BLaER1 treated with 17β-estradiol and CSF1 and Interleukin-3, amounts not matched to agents 10 nM and 100 nM (cell line): ENCODE results near the gene GDF9.

ENCODE experiments used
- H3K27ac ChIP-seq, 11 experiments: shearing (Covaris generic); formaldehyde crosslinking; 2 replicates each; pipeline ENCODE4 v1.8.1; 2022
- H3K27me3 ChIP-seq, 11 experiments: shearing (Covaris generic); formaldehyde crosslinking; 2 replicates each; pipeline ENCODE4 v1.8.1; 2022
- H3K36me3 ChIP-seq, 11 experiments: shearing (Covaris generic); formaldehyde crosslinking; 2 replicates each; pipeline ENCODE4 v1.8.1; 2022
- H3K4me1 ChIP-seq, 10 experiments: shearing (Covaris generic); formaldehyde crosslinking; 2 replicates each; pipeline ENCODE4 v1.8.1; 2022
- H3K4me2 ChIP-seq, 11 experiments: shearing (Covaris generic); formaldehyde crosslinking; 2 replicates each; pipeline ENCODE4 v1.8.1; 2022
- H3K4me3 ChIP-seq, 10 experiments: shearing (Covaris generic); formaldehyde crosslinking; 2 replicates each; pipeline ENCODE4 v1.8.1; 2022
- H3K9ac ChIP-seq, 11 experiments: shearing (Covaris generic); formaldehyde crosslinking; 2 replicates each; pipeline ENCODE4 v1.8.1; 2022
- H3K9me3 ChIP-seq, 11 experiments: shearing (Covaris generic); formaldehyde crosslinking; replicated peaks in 1 of 11; 2 replicates each; pipeline ENCODE4 v1.8.1; 2022
- H4K20me1 ChIP-seq, 11 experiments: shearing (Covaris generic); formaldehyde crosslinking; 2 replicates each; pipeline ENCODE4 v1.8.1; 2022
- Cebpa-rat ChIP-seq, 11 experiments: shearing (Covaris generic); IDR thresholded peaks; 2 replicates each; pipeline ENCODE4 v1.8.1; 2022

The GDF9 gene

DNA sequence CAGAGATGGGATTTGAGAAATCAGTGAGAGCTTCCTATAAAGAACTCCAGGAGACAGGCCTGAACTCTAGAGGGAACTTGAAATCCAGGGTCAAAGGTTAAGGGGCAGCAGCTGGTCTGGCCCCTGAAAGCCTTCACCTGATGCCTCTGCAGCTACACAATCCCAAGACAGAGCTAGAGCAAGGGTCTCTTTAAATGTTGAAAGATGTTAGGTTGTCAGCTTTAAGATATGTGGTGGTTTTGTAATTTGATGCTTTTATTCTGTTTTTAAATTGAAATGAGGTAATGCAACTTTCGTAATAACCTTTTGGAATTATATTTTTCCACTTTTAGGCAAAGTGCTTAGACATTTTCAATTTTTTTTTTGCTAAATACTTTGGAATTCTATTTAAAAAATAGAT is 50.8 kb downstream of the GDF9 start:
- Histone ChIP-seq H3K27ac (no peak overlapping the region), H4K20me1 (peaks cover 0 to 19% (median 0%) of the 10 kb centered on the region in 11 experiments; a peak in 6 of 22 replicates), H3K4me3 (no peak overlapping the region), H3K36me3 (no peaks in the 10 kb centered on the region), H3K4me1 (peaks cover 8 to 22% (median 16%) of the 10 kb centered on the region in 10 experiments; a peak in 19 of 20 replicates), H3K27me3 (peaks cover 63 to 100% (median 88%) of the 10 kb centered on the region in 11 experiments), H3K4me2 (no peak overlapping the region), H3K9me3 (peaks cover 0 to 13% (median 11%) of the 10 kb centered on the region in 11 experiments; a peak in 18 of 22 replicates), H3K9ac (no peak overlapping the region)
- TF ChIP-seq Cebpa-rat (IDR thresholded peaks at IDR 0.05) = no peak

DNA sequence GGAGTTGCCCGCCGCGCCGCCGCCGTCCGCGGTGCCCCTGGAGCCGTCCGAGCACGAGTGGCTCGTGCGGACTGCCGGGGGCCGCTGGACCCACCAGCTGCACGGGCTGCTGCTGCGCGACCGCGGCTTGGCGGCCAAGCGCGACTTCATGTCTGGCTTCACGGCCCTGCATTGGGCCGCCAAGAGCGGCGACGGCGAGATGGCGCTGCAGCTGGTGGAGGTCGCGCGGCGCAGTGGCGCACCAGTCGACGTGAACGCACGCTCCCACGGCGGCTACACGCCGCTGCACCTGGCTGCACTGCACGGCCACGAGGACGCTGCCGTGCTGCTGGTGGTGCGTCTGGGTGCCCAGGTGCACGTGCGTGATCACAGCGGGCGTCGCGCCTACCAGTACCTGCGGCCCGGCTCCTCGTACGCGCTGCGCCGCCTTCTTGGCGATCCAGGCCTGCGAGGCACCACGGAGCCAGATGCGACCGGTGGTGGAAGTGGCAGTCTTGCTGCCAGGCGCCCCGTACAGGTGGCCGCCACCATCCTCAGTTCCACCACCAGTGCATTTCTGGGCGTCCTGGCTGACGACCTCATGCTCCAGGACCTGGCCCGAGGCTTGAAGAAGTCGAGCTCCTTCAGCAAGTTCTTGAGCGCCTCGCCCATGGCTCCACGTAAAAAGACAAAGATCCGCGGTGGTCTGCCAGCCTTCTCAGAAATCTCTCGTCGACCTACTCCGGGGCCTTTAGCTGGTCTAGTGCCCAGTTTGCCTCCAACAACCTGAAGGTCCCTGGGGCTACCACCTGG is 51.6 kb downstream of the GDF9 start:
- Histone ChIP-seq H3K4me2 (no peak overlapping the region), H3K27me3 (peaks cover 60 to 95% (median 80%) of the 10 kb centered on the region in 11 experiments), H3K36me3 (no peaks in the 10 kb centered on the region), H3K4me3 (0 out of 20 replicates have a peak overlapping the region, but pooled peaks of 1 of the 10 experiments have one; percentile 62), H3K4me1 (peaks cover 8 to 21% (median 15%) of the 10 kb centered on the region in 10 experiments; a peak in 19 of 20 replicates), H3K9me3 (peaks cover 0 to 13% (median 11%) of the 10 kb centered on the region in 11 experiments; a peak in 18 of 22 replicates), H4K20me1 (peaks cover 0 to 19% (median 0%) of the 10 kb centered on the region in 11 experiments; a peak in 6 of 22 replicates), H3K27ac (no peak overlapping the region), H3K9ac (no peak overlapping the region)
- no peak for TF ChIP-seq Cebpa-rat (IDR thresholded peaks at IDR 0.05)

DNA sequence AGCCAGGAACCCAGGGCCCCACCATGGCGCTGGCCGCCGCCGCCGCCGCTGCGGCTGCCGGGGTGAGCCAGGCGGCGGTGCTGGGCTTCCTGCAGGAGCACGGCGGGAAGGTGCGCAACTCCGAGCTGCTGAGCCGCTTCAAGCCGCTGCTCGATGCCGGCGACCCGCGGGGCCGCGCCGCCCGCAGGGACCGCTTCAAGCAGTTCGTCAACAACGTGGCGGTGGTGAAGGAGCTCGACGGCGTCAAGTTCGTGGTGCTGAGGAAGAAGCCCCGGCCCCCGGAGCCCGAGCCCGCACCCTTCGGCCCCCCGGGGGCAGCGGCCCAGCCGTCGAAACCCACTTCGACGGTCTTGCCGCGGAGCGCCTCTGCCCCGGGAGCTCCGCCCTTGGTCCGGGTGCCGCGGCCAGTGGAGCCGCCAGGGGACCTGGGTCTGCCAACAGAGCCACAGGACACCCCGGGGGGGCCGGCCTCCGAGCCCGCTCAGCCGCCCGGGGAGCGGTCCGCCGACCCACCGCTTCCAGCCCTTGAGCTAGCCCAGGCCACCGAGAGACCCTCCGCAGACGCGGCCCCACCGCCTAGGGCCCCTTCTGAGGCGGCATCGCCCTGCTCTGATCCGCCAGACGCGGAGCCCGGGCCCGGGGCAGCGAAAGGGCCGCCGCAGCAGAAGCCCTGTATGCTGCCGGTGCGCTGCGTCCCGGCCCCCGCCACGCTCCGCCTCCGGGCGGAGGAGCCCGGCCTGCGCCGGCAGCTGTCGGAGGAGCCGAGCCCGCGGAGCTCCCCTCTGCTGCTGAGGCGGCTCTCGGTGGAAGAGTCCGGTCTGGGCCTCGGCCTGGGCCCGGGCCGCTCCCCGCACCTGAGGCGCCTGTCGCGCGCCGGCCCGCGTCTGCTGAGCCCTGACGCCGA is 52.4 kb downstream of the GDF9 start:
- peaks cover 51 to 91% (median 77%) of the 10 kb centered on the region in 11 experiments for H3K27me3 ChIP-seq
- peaks cover 0 to 13% (median 11%) of the 10 kb centered on the region in 11 experiments; a peak in 18 of 22 replicates for H3K9me3 ChIP-seq
- H3K4me2 ChIP-seq = peak overlapping the region; percentile 91 to 99 (median 95)
- H3K4me1 ChIP-seq = peaks cover 8 to 18% (median 13%) of the 10 kb centered on the region in 10 experiments; a peak in 18 of 20 replicates
- H3K4me3 ChIP-seq = peak overlapping the region; percentile 54 to 71 (median 60)
- peak overlapping the region in 10 of 11 experiments; percentile 1 to 74 (median 40); a peak in 16 of 22 replicates for H3K9ac ChIP-seq
- peaks cover 0 to 19% (median 0%) of the 10 kb centered on the region in 11 experiments; a peak in 6 of 22 replicates for H4K20me1 ChIP-seq
- H3K36me3 ChIP-seq = no peaks in the 10 kb centered on the region
- no peak for TF ChIP-seq Cebpa-rat (IDR thresholded peaks at IDR 0.05)
- no peak overlapping the region for H3K27ac ChIP-seq

DNA sequence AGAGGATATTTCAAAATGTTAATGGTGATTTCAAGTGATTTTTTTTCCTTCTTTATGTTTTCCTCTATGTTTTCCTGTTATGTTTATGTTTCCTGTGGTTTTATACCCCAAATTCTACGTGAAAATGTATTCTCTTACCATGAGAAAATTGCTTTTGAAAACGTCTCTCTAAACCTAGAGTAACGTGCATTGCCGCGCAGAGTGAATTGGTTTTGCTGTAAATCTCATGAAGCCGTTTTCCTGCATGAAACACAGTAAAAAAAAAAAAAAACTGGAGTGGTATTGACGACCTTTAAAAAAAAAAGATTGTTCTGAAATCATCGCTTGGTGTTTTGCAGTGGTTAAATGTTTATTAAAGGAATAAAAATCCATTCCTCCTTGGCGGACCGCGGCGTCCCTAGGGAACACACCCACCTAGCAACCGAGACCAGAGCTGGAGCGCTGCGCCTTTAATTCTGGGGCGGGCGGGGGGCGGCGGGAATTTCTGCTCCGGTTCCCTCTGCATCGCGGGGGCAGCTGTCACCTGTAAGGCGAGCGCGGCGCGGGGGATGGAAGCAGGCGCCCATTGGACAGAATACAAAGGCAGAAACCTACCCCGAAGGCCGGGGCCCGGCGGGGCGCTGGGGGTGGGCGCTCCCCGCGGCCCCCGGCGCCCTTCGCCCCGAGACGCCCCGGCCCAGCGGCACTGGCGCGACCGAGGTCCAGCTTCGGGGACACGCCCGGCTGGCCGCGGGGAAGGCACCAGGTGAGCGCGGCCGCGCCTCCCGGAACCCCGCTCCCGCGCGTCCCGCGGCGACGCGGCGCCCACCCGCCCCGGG is 53.3 kb downstream of the GDF9 start, which contains the start of gene SOWAHA:
Gene SOWAHA (plus strand): TSS at position 522 of the 818 bp plus-strand sequence. CDS start 320 bp downstream, outside the sequence.
- peaks cover 8 to 18% (median 13%) of the 10 kb centered on the region in 10 experiments; a peak in 18 of 20 replicates for H3K4me1 ChIP-seq
- H3K9me3 ChIP-seq = peaks cover 0 to 13% (median 11%) of the 10 kb centered on the region in 11 experiments; a peak in 18 of 22 replicates
- H3K27ac ChIP-seq = no peak within 1 kb of the TSS
- no peaks in the 10 kb centered on the region for H3K36me3 ChIP-seq
- peak within 1 kb of the TSS in 10 of 11 experiments; percentile 1 to 74 (median 40); a peak in 17 of 22 replicates for H3K9ac ChIP-seq
- H3K4me2 ChIP-seq = peak within 1 kb of the TSS; percentile 91 to 99 (median 95)
- H3K27me3 ChIP-seq = peaks cover 47 to 83% (median 73%) of the 10 kb centered on the region in 11 experiments
- TF ChIP-seq Cebpa-rat (IDR thresholded peaks at IDR 0.05) = no peak
- H3K4me3 ChIP-seq = peak within 1 kb of the TSS; percentile 54 to 71 (median 60)
- peaks cover 0 to 19% (median 0%) of the 10 kb centered on the region in 11 experiments; a peak in 6 of 22 replicates for H4K20me1 ChIP-seq

DNA sequence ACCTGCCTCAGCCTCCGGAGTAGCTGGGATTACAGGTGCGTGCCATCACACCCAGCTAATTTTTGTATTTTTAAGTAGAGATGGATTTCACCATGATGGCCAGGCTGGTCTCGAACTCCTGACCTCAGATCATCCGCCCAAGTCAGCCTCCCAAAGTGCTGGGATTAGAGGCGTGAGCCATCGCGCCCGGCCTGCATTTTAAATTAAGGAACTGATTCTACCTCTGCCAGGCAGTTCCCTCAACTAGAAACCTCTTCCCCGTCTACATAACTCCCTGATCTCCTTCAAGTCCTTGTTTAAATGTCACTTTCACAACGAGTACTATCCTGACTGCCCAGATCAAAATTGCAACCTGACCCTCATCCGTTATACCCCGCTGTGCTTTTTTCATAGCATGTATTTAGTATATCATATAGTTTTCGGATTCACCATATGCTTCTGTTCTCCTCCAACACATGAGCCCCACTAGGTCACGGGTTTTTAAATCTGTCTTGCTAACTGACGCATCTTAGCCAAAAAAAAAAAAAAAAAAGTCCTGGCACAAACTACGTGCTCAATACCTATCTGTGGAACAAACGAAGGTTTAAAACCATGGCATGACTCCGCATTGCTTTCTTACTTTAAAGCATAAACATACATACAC is 54.0 kb downstream of the GDF9 start:
- Histone ChIP-seq H3K4me1 (peaks cover 13 to 24% (median 18%) of the 10 kb centered on the region in 10 experiments), H3K36me3 (no peaks in the 10 kb centered on the region), H3K9ac (no peak overlapping the region), H3K4me2 (peak overlapping the region in 1 of 11 experiments; percentile 96; a peak in 1 of 22 replicates), H3K27me3 (peaks cover 47 to 75% (median 66%) of the 10 kb centered on the region in 11 experiments), H3K4me3 (no peak overlapping the region), H4K20me1 (peaks cover 0 to 19% (median 0%) of the 10 kb centered on the region in 11 experiments; a peak in 6 of 22 replicates), H3K27ac (no peak overlapping the region), H3K9me3 (peaks cover 0 to 13% (median 11%) of the 10 kb centered on the region in 11 experiments; a peak in 18 of 22 replicates)
- no peak for TF ChIP-seq Cebpa-rat (IDR thresholded peaks at IDR 0.05)
